ENCODE results near the gene CDPF1. TPM values are rescaled to one million over a fixed set of nuclear protein-coding genes. Genes with fewer than 3 reads are reported as not detected.
"Not testable (repeated sequence)": the region's sequence is repeated elsewhere in the genome, so short reads cannot be mapped to it uniquely, and the experiment has no call there.

The CDPF1 gene
- total and polyA plus RNA-seq, 4 experiments from 2014 or later, result 10.3 to 31.5 (median 14.2) TPM

GRCh38 chr22:46273432-46274148 lies 23.5 kb upstream of the CDPF1 start:
- no peak overlapping the region for H3K27ac ChIP-seq (ENCODE audit: low read depth, low read length)
- H3K9me3 ChIP-seq (ENCODE audit: control insufficient read depth in 1 of 2, low read length in 2 of 2), result no peaks in the 10 kb centered on the region
- H3K4me3 ChIP-seq (ENCODE audit: low read length in 2 of 2), result no peak overlapping the region
- intact Hi-C loops (cut with micrococcal nuclease), result no loop called here
- H3K27me3 ChIP-seq (ENCODE audit: insufficient read depth, low read length), result no peaks in the 10 kb centered on the region
- ChIA-PET POLR2A (ENCODE audit: partially characterized antibody) (no interaction called here), CTCF (ENCODE audit: partially characterized antibody) (no interaction called here)
- peaks cover under 1% of the 10 kb centered on the region for H3K4me1 ChIP-seq (ENCODE audit: insufficient read depth, low read length)
- Mint-ChIP-seq H3K36me3 (peaks cover 19 to 29% of the 10 kb centered on the region in 2 donors), H3K4me1 (peaks cover 2 to 12% (median 6%) of the 10 kb centered on the region in 4 donors), H3K27ac (no peak overlapping the region), H3K4me3 (no peak overlapping the region), H3K27me3 (no peaks in the 10 kb centered on the region), H3K9me3 (peaks cover 0 to 2% (median 0%) of the 10 kb centered on the region in 8 donors)
- H3K36me3 ChIP-seq (ENCODE audit: insufficient read depth, low read length), result no peaks in the 10 kb centered on the region
- no peak for DNase-seq

- H3K27ac Mint-ChIP-seq, result no peak overlapping the region
- intact Hi-C loops (cut with micrococcal nuclease), result no loop called here
Measured at GRCh38 chr22:46272762-46273431, 22.8 kb upstream of the CDPF1 start.

GRCh38 chr22:46272196-46272595 lies 22.1 kb upstream of the CDPF1 start:
- Histone ChIP-seq H3K9me3 (ENCODE audit: control insufficient read depth in 1 of 2, low read length in 2 of 2) (no peaks in the 10 kb centered on the region), H3K4me3 (ENCODE audit: low read length in 2 of 2) (no peak overlapping the region), H3K4me1 (ENCODE audit: insufficient read depth, low read length) (peaks cover 9% of the 10 kb centered on the region), H3K36me3 (ENCODE audit: insufficient read depth, low read length) (no peaks in the 10 kb centered on the region), H3K27ac (ENCODE audit: low read depth, low read length) (no peak overlapping the region), H3K27me3 (ENCODE audit: insufficient read depth, low read length) (no peaks in the 10 kb centered on the region)
- intact Hi-C loops (cut with micrococcal nuclease), result no loop called here
- CTCF ChIA-PET (ENCODE audit: partially characterized antibody), result interaction anchor here (1.0 kb wide), 1 partner anchor 22 kb away, joined by 3 read pairs; the partner anchor contains the start of gene CDPF1
- peaks cover 14 to 22% of the 10 kb centered on the region in 2 donors for H3K36me3 Mint-ChIP-seq
- no peaks in the 10 kb centered on the region for H3K27me3 Mint-ChIP-seq
- peaks cover 7 to 24% (median 13%) of the 10 kb centered on the region in 4 donors for H3K4me1 Mint-ChIP-seq
- DNase-seq, result no peak
- H3K27ac Mint-ChIP-seq, result no peak overlapping the region
- peaks cover 0 to 2% (median 0%) of the 10 kb centered on the region in 8 donors for H3K9me3 Mint-ChIP-seq
- H3K4me3 Mint-ChIP-seq, result no peak overlapping the region
- POLR2A ChIA-PET (ENCODE audit: partially characterized antibody), result no interaction called here

More at GRCh38 chr22:46272762-46273431, 22.8 kb upstream of the CDPF1 start:
- DNase-seq, result no peak
- peaks cover 13 to 23% of the 10 kb centered on the region in 2 donors for H3K36me3 Mint-ChIP-seq
- CTCF ChIA-PET (ENCODE audit: partially characterized antibody), result interaction anchor here (1.0 kb wide), 1 partner anchor 22 kb away, joined by 3 read pairs; the partner anchor contains the start of gene CDPF1
- H3K4me3 ChIP-seq (ENCODE audit: low read length in 2 of 2), result no peak overlapping the region
- no peaks in the 10 kb centered on the region for H3K27me3 ChIP-seq (ENCODE audit: insufficient read depth, low read length)
- peaks cover 0 to 2% (median 0%) of the 10 kb centered on the region in 8 donors for H3K9me3 Mint-ChIP-seq
- H3K9me3 ChIP-seq (ENCODE audit: control insufficient read depth in 1 of 2, low read length in 2 of 2), result no peaks in the 10 kb centered on the region
- H3K36me3 ChIP-seq (ENCODE audit: insufficient read depth, low read length), result no peaks in the 10 kb centered on the region
- H3K4me1 ChIP-seq (ENCODE audit: insufficient read depth, low read length), result peaks cover 6% of the 10 kb centered on the region
- H3K4me1 Mint-ChIP-seq, result peaks cover 5 to 18% (median 7%) of the 10 kb centered on the region in 4 donors
- H3K27ac ChIP-seq (ENCODE audit: low read depth, low read length), result no peak overlapping the region
- POLR2A ChIA-PET (ENCODE audit: partially characterized antibody), result no interaction called here
- no peak overlapping the region for H3K4me3 Mint-ChIP-seq
- no peaks in the 10 kb centered on the region for H3K27me3 Mint-ChIP-seq

GRCh38 chr22:46269564-46269963 lies 19.5 kb upstream of the CDPF1 start:
- no peaks in the 10 kb centered on the region for H3K9me3 ChIP-seq (ENCODE audit: control insufficient read depth in 1 of 2, low read length in 2 of 2)
- POLR2A ChIA-PET (ENCODE audit: partially characterized antibody), result interaction anchor here (3.3 kb wide), 1 partner anchor 19 kb away, joined by 25 read pairs; the partner anchor contains the start of gene CDPF1
- H3K27me3 Mint-ChIP-seq, result peaks cover 1 to 4% of the 10 kb centered on the region in 2 donors

GRCh38 chr22:46267431-46268279 lies 17.6 kb upstream of the CDPF1 start, which contains the start of gene TTC38:
TSS of gene TTC38 (plus strand) at chr22:46268008. CDS start at chr22:46268040, 32 bp downstream.
- Mint-ChIP-seq H3K27me3 (peaks cover 12 to 18% of the 10 kb centered on the region in 2 donors), H3K4me3 (peak within 1 kb of the TSS; percentile 86 to 95 (median 91)), H3K27ac (peak within 1 kb of the TSS; percentile 16 to 82 (median 69)), H3K4me1 (peaks cover 9 to 32% (median 15%) of the 10 kb centered on the region in 4 donors), H3K9me3 (peaks cover 0 to 4% (median under 1%) of the 10 kb centered on the region in 8 donors), H3K36me3 (peaks cover 0 to 3% of the 10 kb centered on the region in 2 donors)
- CTCF ChIA-PET (ENCODE audit: partially characterized antibody), result interaction anchor here (0.8 to 1.1 kb wide), 3 partner anchors 19 to 146 kb away, joined by 3 to 4 read pairs (median 3); no protein-coding TSS in a partner anchor
- intact Hi-C loops (cut with micrococcal nuclease), result loop anchor here (1.0 kb wide), 1 partner anchor 17 kb away; the partner anchor contains the start of gene CDPF1
- H3K9me3 ChIP-seq (ENCODE audit: control insufficient read depth in 1 of 2, low read length in 2 of 2), result no peaks in the 10 kb centered on the region
- no peaks in the 10 kb centered on the region for H3K36me3 ChIP-seq (ENCODE audit: insufficient read depth, low read length)
- H3K27ac ChIP-seq (ENCODE audit: low read depth, low read length), result peak within 1 kb of the TSS; percentile 18
- POLR2A ChIA-PET (ENCODE audit: partially characterized antibody), result interaction anchor here (1.0 to 3.3 kb wide), 4 partner anchors 9 to 29 kb away, joined by 3 to 25 read pairs (median 9); partner anchors contain the start of genes CDPF1 and GTSE1
- H3K27me3 ChIP-seq (ENCODE audit: insufficient read depth, low read length), result peaks cover 6% of the 10 kb centered on the region
- peaks cover 11% of the 10 kb centered on the region for H3K4me1 ChIP-seq (ENCODE audit: insufficient read depth, low read length)
- peak; percentile 22 to 59 (median 26) for DNase-seq
- peak within 1 kb of the TSS in 1 of 2 donors; percentile 49 for H3K4me3 ChIP-seq (ENCODE audit: low read length in 2 of 2)

More at GRCh38 chr22:46269564-46269963, 19.5 kb upstream of the CDPF1 start:
- DNase-seq, result no peak
- CTCF ChIA-PET (ENCODE audit: partially characterized antibody), result interaction anchor here (1.4 kb wide), 1 partner anchor 27 kb away, joined by 4 read pairs; no protein-coding TSS in a partner anchor
- Histone ChIP-seq H3K4me1 (ENCODE audit: insufficient read depth, low read length) (peaks cover 11% of the 10 kb centered on the region), H3K36me3 (ENCODE audit: insufficient read depth, low read length) (no peaks in the 10 kb centered on the region), H3K27me3 (ENCODE audit: insufficient read depth, low read length) (peaks cover 6% of the 10 kb centered on the region), H3K4me3 (ENCODE audit: low read length in 2 of 2) (no peak overlapping the region), H3K27ac (ENCODE audit: low read depth, low read length) (no peak overlapping the region)
- Mint-ChIP-seq H3K4me3 (peak overlapping the region in 5 of 8 donors; percentile 60 to 91 (median 66)), H3K36me3 (peaks cover 3 to 7% of the 10 kb centered on the region in 2 donors), H3K27ac (peak overlapping the region in 2 of 7 donors; percentile 43 to 81), H3K4me1 (peaks cover 9 to 27% (median 15%) of the 10 kb centered on the region in 4 donors), H3K9me3 (peaks cover 0 to 4% (median under 1%) of the 10 kb centered on the region in 8 donors)
- intact Hi-C loops (cut with micrococcal nuclease), result no loop called here

GRCh38 chr22:46265627-46266026 lies 15.5 kb upstream of the CDPF1 start:
- intact Hi-C loops (cut with micrococcal nuclease); H3K9me3 Mint-ChIP-seq; H3K4me3 ChIP-seq (ENCODE audit: low read length in 2 of 2); DNase-seq; H3K4me3 Mint-ChIP-seq; H3K27ac Mint-ChIP-seq; POLR2A ChIA-PET (ENCODE audit: partially characterized antibody); H3K36me3 ChIP-seq (ENCODE audit: insufficient read depth, low read length); H3K36me3 Mint-ChIP-seq; H3K9me3 ChIP-seq (ENCODE audit: control insufficient read depth in 1 of 2, low read length in 2 of 2); H3K27ac ChIP-seq (ENCODE audit: low read depth, low read length): not testable (repeated sequence)
- H3K4me1 ChIP-seq (ENCODE audit: insufficient read depth, low read length), result peaks cover 11% of the 10 kb centered on the region
- Mint-ChIP-seq H3K27me3 (peaks cover 27 to 34% of the 10 kb centered on the region in 2 donors), H3K4me1 (peaks cover 9 to 32% (median 15%) of the 10 kb centered on the region in 4 donors)
- peaks cover 17% of the 10 kb centered on the region for H3K27me3 ChIP-seq (ENCODE audit: insufficient read depth, low read length)
- CTCF ChIA-PET (ENCODE audit: partially characterized antibody), result interaction anchor here (1.4 kb wide), 1 partner anchor 30 kb away, joined by 3 read pairs; no protein-coding TSS in a partner anchor

Measured in CD4-positive, alpha-beta memory T cell (primary cell).